GM10847 (cell line): ENCODE measurements around the gene UBQLN2.

Experiments
- POLR2A ChIP-seq: IDR thresholded peaks from 2 replicates; pipeline ENCODE4 v1.6.1; 2011; ENCODE audit not compliant: insufficient read length; ENCODE audit errors: extremely low read depth

The UBQLN2 gene

DNA sequence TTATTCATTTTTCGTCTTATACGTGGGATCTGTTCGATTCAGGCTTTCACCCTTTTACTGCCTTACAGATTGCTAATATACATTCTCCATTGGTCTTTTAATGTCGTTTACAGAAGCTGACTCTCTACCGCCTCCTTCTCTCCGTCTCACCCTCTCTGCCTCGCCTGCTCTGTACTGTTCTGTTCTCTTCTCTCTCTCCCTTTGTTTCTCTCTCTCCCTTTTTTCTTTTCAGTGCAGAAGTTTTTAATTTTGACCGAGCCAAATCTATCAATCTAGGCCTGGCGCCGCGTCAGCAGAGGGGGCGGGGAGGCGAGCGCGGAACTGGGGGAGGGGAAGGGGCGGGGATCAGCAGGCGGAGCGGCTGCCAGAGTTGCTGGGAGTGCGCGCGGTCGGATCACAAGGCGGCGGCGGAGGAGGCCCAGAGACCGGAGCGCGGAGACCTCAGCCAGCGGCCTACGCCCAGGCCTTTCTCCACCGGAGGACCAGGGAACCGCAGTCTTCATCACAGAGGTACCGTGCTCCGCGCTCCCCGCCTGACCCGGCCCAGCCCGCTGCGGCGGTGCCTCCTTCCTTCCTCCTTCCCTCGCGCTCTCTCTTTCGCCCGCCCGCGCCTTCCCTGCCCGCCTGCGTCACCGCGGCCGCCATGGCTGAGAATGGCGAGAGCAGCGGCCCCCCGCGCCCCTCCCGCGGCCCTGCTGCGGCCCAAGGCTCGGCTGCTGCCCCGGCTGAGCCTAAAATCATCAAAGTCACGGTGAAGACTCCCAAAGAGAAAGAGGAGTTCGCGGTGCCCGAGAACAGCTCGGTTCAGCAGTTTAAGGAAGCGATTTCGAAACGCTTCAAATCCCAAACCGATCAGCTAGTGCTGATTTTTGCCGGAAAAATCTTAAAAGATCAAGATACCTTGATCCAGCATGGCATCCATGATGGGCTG lies at the start of gene UBQLN2:
Gene UBQLN2 (plus strand): TSS at position 397 of the 931 bp plus-strand sequence. CDS start 247 bp downstream, at position 644.
- TF ChIP-seq POLR2A, result peak; percentile 56

DNA sequence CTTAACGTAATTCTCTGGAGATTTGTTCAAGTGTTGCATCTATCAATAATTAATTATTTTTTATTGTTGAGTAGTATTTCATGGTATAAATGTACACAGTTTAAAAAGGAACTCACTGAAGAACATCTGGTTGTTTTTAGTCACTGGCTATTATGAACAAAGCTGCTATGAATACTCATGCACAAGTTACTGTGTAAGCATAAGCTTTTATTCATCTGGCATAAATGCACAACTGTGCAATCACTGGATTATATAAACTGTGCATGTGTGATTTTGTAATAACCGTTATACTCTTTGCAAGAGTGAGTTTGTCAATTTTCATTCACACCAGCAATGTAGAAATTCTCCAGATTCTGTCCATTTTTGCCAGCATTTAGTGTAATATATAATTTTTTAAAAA lies 43.8 kb upstream of the UBQLN2 start:
- TF ChIP-seq POLR2A, result no peak

DNA sequence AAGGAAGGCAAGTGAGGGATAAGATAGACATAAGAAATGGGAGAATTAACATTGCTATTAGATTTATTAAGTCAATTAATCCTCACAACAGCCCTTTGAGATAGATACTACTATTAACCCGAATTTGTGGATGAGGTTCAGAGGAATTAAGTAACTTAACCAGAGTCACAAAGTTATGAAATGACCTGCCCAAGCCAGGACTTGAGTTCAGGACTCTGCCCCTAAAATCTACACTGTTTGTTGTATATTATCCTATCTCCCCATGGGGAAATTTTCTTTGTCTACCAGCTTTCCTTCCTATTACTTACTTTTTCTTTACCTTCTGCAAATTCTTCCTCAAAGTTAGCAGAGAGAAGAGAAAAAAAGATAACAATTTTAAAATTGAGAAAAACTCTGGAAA lies 33.4 kb upstream of the UBQLN2 start:
- TF ChIP-seq POLR2A, result no peak

DNA sequence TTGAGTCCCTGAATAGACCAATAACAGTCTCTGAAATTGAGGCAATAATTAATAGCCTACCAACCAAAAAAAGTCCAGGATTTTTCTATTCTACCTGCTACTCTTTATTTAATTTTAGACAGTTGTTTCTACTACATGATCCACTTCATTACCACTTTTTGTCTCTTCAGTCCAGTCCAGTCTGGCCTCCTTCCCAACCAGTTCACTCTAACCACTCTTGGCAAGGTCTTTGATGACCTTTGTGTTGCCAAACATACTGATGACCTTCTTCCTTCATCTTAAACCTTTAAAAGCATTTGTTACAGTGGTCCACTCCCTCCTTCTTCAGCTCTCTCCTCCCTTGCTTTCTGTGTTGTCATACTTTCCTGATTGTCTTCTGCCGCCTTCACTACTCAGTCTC lies 12.8 kb upstream of the UBQLN2 start:
- no peak for TF ChIP-seq POLR2A

DNA sequence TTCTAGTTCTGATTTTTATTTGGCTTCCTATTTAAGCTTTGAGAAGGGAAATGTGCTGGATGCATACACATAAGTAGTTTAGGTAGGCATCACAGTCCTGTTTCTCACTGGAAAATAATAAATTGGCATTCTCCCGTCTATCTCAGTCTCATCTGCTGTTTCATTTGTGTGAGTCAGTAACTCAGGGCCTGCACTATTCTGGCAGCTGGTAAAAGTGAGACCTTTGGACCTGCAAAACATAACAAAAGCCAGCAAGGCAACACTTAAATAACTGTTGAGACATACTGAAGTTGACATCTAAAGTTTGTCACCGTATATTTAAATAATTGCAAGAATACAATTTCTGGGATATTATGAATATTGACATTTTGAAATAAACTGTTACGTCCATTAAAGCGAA lies 8.6 kb upstream of the UBQLN2 start:
- no peak for TF ChIP-seq POLR2A

DNA sequence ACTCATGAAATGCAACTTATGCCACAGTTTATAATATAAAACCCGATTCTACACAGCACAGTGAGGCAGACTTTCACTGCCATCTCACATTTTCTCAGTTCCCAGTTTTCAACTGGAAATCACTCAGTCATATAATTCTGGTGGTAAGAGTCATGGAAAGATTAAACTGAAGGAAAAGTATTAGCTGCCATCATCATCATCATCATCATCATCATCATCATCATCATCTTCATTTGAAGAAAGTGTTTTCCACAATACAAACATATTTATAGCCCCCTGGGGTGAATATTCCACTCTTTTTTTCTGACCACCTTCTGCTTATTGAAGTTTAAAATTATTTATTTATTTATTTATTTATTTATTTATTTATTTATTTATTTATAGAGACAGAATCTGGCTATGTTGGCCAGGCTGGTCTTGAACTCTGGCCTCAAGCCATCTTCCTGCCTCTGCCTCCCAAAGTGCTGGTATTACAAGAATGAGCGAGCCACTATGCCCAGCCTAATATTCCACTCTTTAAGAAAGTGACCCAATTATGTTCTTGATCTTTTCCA lies 6.0 kb upstream of the UBQLN2 start:
- TF ChIP-seq POLR2A, result no peak

DNA sequence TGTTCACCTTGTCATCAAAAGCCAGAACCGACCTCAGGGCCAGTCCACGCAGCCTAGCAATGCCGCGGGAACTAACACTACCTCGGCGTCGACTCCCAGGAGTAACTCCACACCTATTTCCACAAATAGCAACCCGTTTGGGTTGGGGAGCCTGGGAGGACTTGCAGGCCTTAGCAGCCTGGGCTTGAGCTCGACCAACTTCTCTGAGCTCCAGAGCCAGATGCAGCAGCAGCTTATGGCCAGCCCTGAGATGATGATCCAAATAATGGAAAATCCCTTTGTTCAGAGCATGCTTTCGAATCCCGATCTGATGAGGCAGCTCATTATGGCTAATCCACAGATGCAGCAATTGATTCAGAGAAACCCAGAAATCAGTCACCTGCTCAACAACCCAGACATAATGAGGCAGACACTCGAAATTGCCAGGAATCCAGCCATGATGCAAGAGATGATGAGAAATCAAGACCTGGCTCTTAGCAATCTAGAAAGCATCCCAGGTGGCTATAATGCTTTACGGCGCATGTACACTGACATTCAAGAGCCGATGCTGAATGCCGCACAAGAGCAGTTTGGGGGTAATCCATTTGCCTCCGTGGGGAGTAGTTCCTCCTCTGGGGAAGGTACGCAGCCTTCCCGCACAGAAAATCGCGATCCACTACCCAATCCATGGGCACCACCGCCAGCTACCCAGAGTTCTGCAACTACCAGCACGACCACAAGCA lies 898 bp downstream of the UBQLN2 start:
- no peak for TF ChIP-seq POLR2A

DNA sequence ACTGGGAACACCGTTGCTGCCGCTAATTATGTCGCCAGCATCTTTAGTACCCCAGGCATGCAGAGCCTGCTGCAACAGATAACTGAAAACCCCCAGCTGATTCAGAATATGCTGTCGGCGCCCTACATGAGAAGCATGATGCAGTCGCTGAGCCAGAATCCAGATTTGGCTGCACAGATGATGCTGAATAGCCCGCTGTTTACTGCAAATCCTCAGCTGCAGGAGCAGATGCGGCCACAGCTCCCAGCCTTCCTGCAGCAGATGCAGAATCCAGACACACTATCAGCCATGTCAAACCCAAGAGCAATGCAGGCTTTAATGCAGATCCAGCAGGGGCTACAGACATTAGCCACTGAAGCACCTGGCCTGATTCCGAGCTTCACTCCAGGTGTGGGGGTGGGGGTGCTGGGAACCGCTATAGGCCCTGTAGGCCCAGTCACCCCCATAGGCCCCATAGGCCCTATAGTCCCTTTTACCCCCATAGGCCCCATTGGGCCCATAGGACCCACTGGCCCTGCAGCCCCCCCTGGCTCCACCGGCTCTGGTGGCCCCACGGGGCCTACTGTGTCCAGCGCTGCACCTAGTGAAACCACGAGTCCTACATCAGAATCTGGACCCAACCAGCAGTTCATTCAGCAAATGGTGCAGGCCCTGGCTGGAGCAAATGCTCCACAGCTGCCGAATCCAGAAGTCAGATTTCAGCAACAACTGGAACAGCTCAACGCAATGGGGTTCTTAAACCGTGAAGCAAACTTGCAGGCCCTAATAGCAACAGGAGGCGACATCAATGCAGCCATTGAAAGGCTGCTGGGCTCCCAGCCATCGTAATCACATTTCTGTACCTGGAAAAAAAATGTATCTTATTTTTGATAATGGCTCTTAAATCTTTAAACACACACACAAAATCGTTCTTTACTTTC lies 1.8 kb downstream of the UBQLN2 start:
- TF ChIP-seq POLR2A, result no peak

DNA sequence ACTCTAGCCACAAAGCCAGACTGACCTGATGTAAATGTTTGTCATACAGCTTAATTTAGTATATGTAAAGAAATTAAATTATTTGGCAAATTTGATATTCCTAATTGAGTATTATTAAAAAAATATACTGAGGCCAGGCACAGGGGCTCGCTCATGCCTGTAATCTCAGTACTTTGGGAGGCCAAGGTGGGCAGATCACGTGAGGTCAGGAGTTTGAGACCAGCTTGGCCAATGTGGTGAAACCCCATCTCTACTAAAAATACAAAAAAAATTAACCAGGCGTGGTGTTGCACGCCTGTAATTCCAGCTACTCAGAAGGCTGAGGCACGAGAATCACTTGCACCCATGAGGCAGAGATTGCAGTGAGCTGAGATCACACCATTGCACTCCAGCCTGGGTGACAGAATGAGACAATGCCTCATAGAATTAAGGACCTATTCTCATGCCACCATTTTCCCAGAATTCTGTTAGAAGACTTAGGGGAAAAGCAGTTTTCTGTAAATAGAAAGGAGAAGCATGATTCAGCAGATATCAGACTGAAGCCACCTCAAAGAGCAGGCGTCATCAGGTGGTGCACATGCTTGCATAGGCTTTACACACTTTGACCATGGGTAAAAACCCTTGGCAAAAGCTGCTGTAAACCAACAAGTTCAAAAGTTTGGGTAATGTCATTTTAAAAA lies 6.1 kb downstream of the UBQLN2 start:
- no peak for TF ChIP-seq POLR2A

DNA sequence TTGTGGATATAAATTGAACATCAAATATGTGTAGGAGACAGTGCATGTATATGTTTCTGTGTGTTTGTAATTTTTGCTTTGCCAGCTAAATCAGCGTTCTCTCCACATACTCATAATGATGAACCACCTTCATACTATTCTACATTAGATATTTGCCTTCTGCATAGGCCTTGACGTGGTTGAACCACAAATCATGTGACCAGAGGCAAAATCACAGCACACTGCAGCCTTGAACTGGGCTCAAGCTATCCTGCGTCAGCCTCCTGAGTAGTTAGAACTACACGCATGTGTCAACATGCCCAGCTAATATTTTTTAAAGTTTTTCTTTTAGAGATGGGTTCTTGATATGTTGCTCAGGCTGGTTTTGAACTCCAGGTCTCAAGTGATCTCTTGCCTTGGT lies 9.5 kb downstream of the UBQLN2 start:
- TF ChIP-seq POLR2A, result no peak

DNA sequence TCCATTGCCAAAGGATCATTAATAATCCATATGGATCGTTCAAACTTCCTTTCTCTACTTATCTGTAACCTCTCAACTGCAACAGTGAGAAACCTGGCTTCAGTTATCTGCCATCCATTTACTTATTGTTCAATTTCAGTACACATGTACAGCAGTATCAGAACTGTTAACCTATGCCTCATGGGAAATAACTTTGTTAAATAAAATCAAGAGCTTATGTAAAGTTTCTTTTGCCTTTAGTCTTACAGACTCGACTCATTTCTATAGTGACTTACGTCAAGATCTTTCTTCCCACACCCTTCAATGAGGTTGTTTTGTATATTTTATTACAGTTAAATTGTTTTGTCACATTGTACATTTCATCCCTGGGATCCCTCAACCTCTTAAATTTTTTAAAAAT lies 11.4 kb downstream of the UBQLN2 start:
- no peak for TF ChIP-seq POLR2A

DNA sequence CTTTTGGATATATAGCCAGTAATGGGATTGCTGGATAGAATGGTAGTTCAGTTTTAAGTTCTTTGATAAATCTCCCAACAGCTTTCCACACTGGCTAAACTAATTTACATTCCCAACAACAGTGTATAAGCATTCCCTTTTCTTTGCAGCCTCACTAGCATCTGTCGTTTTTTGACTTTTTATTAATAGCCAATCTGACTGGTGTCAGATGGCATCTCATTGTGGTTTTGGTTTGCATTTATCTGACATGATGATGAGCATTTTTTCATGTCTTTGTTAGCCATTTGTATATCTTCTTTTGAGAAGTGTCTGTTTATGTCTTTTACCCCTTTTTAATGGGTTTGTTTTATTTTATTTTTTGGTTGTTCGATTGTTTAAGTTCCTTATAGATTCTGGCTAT lies 13.3 kb downstream of the UBQLN2 start:
- TF ChIP-seq POLR2A, result no peak

DNA sequence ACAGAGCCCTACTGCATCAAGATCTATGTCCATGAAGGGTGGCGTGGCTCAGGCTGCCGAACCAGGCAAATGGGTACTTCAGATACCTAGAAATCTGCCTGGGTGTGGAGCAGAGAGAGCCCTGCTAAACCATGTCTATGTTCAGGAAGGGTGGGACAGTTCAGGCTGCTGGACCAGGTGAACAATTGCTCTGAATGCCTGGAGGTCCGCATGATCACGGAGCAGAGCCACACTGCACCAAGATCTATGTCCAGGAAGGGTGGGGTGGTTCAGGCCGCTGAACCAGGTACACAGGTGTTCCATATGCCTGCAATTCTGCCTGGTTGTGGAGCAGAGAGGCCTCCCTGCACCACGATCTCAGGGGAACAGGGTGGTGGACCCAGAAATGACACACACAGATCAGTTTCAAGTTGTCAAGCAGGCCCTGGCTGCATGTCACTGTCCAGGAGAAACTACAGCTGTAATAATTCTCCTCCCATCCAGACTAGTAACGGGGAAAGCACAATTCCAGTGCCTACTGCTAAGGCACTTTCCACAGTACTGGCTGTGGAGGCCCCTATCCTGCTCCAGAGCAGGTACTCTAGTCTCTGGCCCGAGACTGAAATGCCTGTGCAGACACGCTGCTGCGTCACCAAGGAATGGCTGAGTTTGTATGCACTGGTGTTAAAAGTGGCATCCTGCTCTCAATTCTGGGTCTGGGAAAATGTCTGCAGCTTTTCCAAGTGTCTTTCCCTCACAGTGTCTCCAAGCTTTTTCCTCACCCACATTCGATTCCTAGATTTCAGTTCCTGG lies 25.2 kb downstream of the UBQLN2 start:
- TF ChIP-seq POLR2A, result no peak

DNA sequence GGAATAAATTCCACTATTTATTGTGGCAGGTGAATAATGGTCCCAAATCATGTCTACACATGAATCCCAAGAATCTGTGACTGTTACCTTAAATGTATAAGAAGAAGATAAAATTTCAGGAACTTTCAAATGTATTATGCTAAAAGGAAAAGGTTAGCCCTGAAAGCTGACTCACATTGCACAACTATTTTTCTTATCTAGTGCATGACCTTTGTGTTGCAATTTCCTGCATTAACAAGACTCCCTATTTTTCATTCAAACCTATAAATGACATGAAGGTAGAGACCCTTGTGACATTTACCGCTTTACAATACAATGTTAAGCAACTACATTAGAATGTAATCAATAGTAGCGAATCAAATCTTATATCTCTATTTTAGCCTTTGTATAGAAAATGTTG lies 36.7 kb downstream of the UBQLN2 start:
- TF ChIP-seq POLR2A, result no peak
